ENCODE data around the gene NSMCE1. TPM values are rescaled to one million over a fixed set of nuclear protein-coding genes. Genes with fewer than 3 reads are reported as not detected.

Gene NSMCE1
- total and polyA plus RNA-seq, 2 of the 4 experiments (the other 2 are of a cell fraction): 47.5 to 120 TPM

- POLR2A ChIA-PET (ENCODE audit: unreplicated experiment): no interaction called here
- Histone ChIP-seq H2AK5ac (ENCODE audit: low read depth, low read length) (peak overlapping the region; percentile 99), H2AFZ (replicated peaks; ENCODE audit: low read length, poor library complexity) (no peak overlapping the region), H3K9me1 (ENCODE audit: insufficient read depth, low read length) (peaks cover 39% of the 10 kb centered on the region), H2BK120ac (ENCODE audit: low read depth, low read length) (peak overlapping the region; percentile 99), H2AK9ac (replicated peaks; ENCODE audit: low read depth, low read length, poor library complexity) (no peak overlapping the region), H4K91ac (ENCODE audit: insufficient read depth, low read depth, low read length) (peak overlapping the region; percentile 93), H4K20me1 (ENCODE audit: insufficient read depth, low read length) (no peaks in the 10 kb centered on the region; the same call in 1 of the 2 replicates), H3K18ac (ENCODE audit: low read depth, low read length) (peak overlapping the region; percentile 84), H3K4me3 (ENCODE audit: insufficient read depth, low read depth, low read length) (no peak overlapping the region), H3K14ac (replicated peaks; ENCODE audit: low read depth, low read length) (peak overlapping the region; percentile 98), H2BK20ac (ENCODE audit: low read depth, low read length) (peak overlapping the region; percentile 99), H3K27ac (ENCODE audit: insufficient read depth, low read length) (peak overlapping the region; percentile 94), H2BK5ac (ENCODE audit: low read depth, low read length, poor library complexity, severe bottlenecking) (peak overlapping the region; percentile 98), H3K4ac (ENCODE audit: low read depth, low read length) (peak overlapping the region; percentile 99), H3K23ac (ENCODE audit: low read depth, low read length) (peak overlapping the region; percentile 96), H3K4me2 (ENCODE audit: low read depth, low read length) (no peak overlapping the region), H4K5ac (ENCODE audit: low read depth, low read length) (peak overlapping the region; percentile 55), H2BK15ac (ENCODE audit: low read depth, low read length) (peak overlapping the region; percentile 66), H3K56ac (ENCODE audit: extremely low read depth, insufficient read depth, low read length) (peak overlapping the region; percentile 72), H3K79me1 (ENCODE audit: low read depth in 1 of 2, low read length in 2 of 2) (peaks cover 28 to 72% of the 10 kb centered on the region in 2 experiments), H3K9ac (ENCODE audit: low read depth, low read length) (peak overlapping the region; percentile 49), H4K8ac (ENCODE audit: low read depth in 2 of 2, low read length in 2 of 2) (peak overlapping the region; percentile 61 to 95), H3K9me3 (ENCODE audit: control insufficient read depth, insufficient read depth, low read length) (no peaks in the 10 kb centered on the region), H3K27me3 (ENCODE audit: control insufficient read depth, insufficient read depth, low read length) (no peaks in the 10 kb centered on the region), H3K36me3 (ENCODE audit: control insufficient read depth, insufficient read depth, low read length) (no peaks in the 10 kb centered on the region), H3K4me1 (ENCODE audit: control insufficient read depth, insufficient read depth, low read length) (peaks cover 35% of the 10 kb centered on the region)
- in situ Hi-C loops (cut with MboI; ENCODE audit: low sequenced_read_pairs): loop anchor here (5.0 kb wide), 1 partner anchor 73 kb away; no protein-coding TSS in a partner anchor
- WGBS, 2 experiments (ENCODE audit: extremely low coverage in 2 of 2, insufficient read length in 1 of 2): 100% methylated on average over 4 of the region's 7 CpGs; no CpG with 5 or more reads in 1 of the 2 experiments
- CTCF ChIA-PET: interaction anchor here (1.2 kb wide), 1 partner anchor 22 kb away, joined by 4 read pairs; no protein-coding TSS in a partner anchor
- intact Hi-C loops (cut with micrococcal nuclease): no loop called here
- DNase-seq (no peak), ATAC-seq (ENCODE audit: low read depth) (no peak)
- dilution Hi-C loops (cut with HindIII; ENCODE audit: low sequenced_read_pairs, unreplicated experiment): no loop called here
- BruUV-seq (replicated peaks): no TSS peak
- no peak for TF ChIP-seq MAZ (IDR thresholded peaks at IDR 0.05; ENCODE audit: borderline replicate concordance, low read depth, low read length)
- no peak for TF ChIP-seq MAFK (IDR thresholded peaks at IDR 0.05; ENCODE audit: low read depth, low read length)
- TF ChIP-seq CEBPB (IDR thresholded peaks at IDR 0.05; ENCODE audit: low read depth, low read length): no peak
- TF ChIP-seq CTCF (conservative IDR thresholded peaks at IDR 0.05; ENCODE audit: low read depth, low read length): no peak
- TF ChIP-seq SMC3 (IDR thresholded peaks at IDR 0.05; ENCODE audit: low read depth, low read length): no peak
- TF ChIP-seq RCOR1 (IDR thresholded peaks at IDR 0.05; ENCODE audit: insufficient replicate concordance, low read length): no peak
- TF ChIP-seq RFX5 (IDR thresholded peaks at IDR 0.05; ENCODE audit: low read depth, low read length): no peak
- TF ChIP-seq CHD1 (IDR thresholded peaks at IDR 0.05; ENCODE audit: low read depth, low read length): no peak
- TF ChIP-seq NFE2L2 (IDR thresholded peaks at IDR 0.05; ENCODE audit: low read depth, low read length): no peak
- no peak for TF ChIP-seq RAD21 (IDR thresholded peaks at IDR 0.05; ENCODE audit: low read length)
- TF ChIP-seq FOS (IDR thresholded peaks at IDR 0.05; ENCODE audit: low read depth, low read length): no peak
- TF ChIP-seq BHLHE40 (IDR thresholded peaks at IDR 0.05; ENCODE audit: low read depth, low read length): no peak
Measured at GRCh38 chr16:27244363-27244755, 24.2 kb downstream of the NSMCE1 start.
